WTC11 (cell line): ENCODE data around the gene C11orf71. TPM values are rescaled to one million over a fixed set of nuclear protein-coding genes. Genes with fewer than 3 reads are reported as not detected.
A peak's percentile ranks its signal among the peaks of the same experiment; 100 is the strongest.

Experiments
- ATAC-seq: fragments of 200-7000 bp; cut with Tn5 transposase; 2 replicates; pipeline ENCODE4 v1.10.0; 2021; ENCODE audit warnings: mild to moderate bottlenecking, moderate library complexity
- CTCF ChIA-PET: fragments of 300-600 bp; sonication (Branson Sonifier 250); formaldehyde crosslinking; loops from one replicate; lab custom pipeline; 2021; ENCODE audit warnings: antibody characterized with exemption; lab: Charles Lee
- POLR2A ChIA-PET: fragments of 350-600 bp; sonication (Branson Sonifier 250); formaldehyde crosslinking; loops from one replicate; lab custom pipeline; 2021; ENCODE audit warnings: antibody characterized with exemption; lab: Charles Lee
- DNase-seq: peaks from one replicate; pipeline ENCODE4 v3.0.0; 2021; ENCODE audit warnings: low spot score
- H3K27ac Mint-ChIP-seq: 2 replicates; pipeline ENCODE4 v1.8.0; 2021; ENCODE audit warnings: mixed read lengths
- H3K27me3 Mint-ChIP-seq: 2 replicates; pipeline ENCODE4 v1.8.0; 2021; ENCODE audit warnings: low read depth, mild to moderate bottlenecking, moderate library complexity, mixed read lengths
- H3K36me3 Mint-ChIP-seq: 2 replicates; pipeline ENCODE4 v1.8.0; 2021; ENCODE audit warnings: mixed read lengths
- H3K4me1 Mint-ChIP-seq: 2 replicates; pipeline ENCODE4 v1.8.0; 2022; ENCODE audit warnings: mixed read lengths
- H3K4me3 Mint-ChIP-seq: 2 replicates; pipeline ENCODE4 v1.8.0; 2021; ENCODE audit warnings: mild to moderate bottlenecking, moderate library complexity, mixed read lengths
- H3K9me3 Mint-ChIP-seq: 2 replicates; pipeline ENCODE4 v1.8.0; 2021; ENCODE audit warnings: mixed read lengths
- FOXJ3 ChIP-seq: sonication (generic); formaldehyde crosslinking; IDR thresholded peaks from 2 replicates; pipeline ENCODE4 v1.9.0; 2021; ENCODE audit warnings: missing genetic modification reagents, mild to moderate bottlenecking, borderline replicate concordance
- GRHL2 ChIP-seq: fragments of 250-450 bp; sonication (Bioruptor Pico); IDR thresholded peaks from 2 replicates; pipeline ENCODE4 v1.8.0; 2022; ENCODE audit warnings: mild to moderate bottlenecking, moderate library complexity; ENCODE audit not compliant: insufficient replicate concordance, severe bottlenecking
- GTF2I ChIP-seq: fragments of 250-450 bp; sonication (Bioruptor Pico); conservative IDR thresholded peaks from 2 replicates; pipeline ENCODE4 v1.4.0; 2021; ENCODE audit warnings: mild to moderate bottlenecking
- NFYB ChIP-seq: sonication (generic); formaldehyde crosslinking; conservative IDR thresholded peaks from 2 replicates; pipeline ENCODE4 v1.8.0; 2022; ENCODE audit warnings: low read depth, missing genetic modification reagents
- NR2C2 ChIP-seq: sonication (generic); formaldehyde crosslinking; IDR thresholded peaks from 2 replicates; pipeline ENCODE4 v1.8.0; 2022; ENCODE audit warnings: mild to moderate bottlenecking, missing genetic modification reagents
- OVOL2 ChIP-seq: fragments of 250-450 bp; sonication (Bioruptor Pico); IDR thresholded peaks from 2 replicates; pipeline ENCODE4 v1.9.0; 2021; ENCODE audit warnings: mild to moderate bottlenecking, borderline replicate concordance
- RORB ChIP-seq: fragments of 250-450 bp; sonication (Bioruptor Pico); IDR thresholded peaks from 2 replicates; pipeline ENCODE4 v1.9.0; 2021; ENCODE audit warnings: mild to moderate bottlenecking
- SMAD3 ChIP-seq: sonication (generic); formaldehyde crosslinking; IDR thresholded peaks from 2 replicates; pipeline ENCODE4 v1.8.0; 2022; ENCODE audit warnings: missing genetic modification reagents, mild to moderate bottlenecking, borderline replicate concordance
- TEAD1 ChIP-seq: sonication (generic); formaldehyde crosslinking; IDR thresholded peaks from 2 replicates; pipeline ENCODE4 v1.8.0; 2022; ENCODE audit warnings: mild to moderate bottlenecking, missing genetic modification reagents
- ZNF138 ChIP-seq: sonication (generic); formaldehyde crosslinking; conservative IDR thresholded peaks from 2 replicates; pipeline ENCODE4 v1.8.1; 2022; ENCODE audit warnings: mild to moderate bottlenecking, moderate library complexity, missing genetic modification reagents
- total RNA-seq: library from RNA; stranded (reverse); gene quantifications from 3 replicates; pipeline ENCODE4 v1.2.3, GENCODE V29; 2021
- TF ChIP-seq, protein P1 (sequence below): sonication (generic); formaldehyde crosslinking; IDR thresholded peaks from 2 replicates; pipeline ENCODE4 v1.8.0; 2022; ENCODE audit warnings: mild to moderate bottlenecking, missing genetic modification reagents
- TF ChIP-seq, protein P2 (sequence below): sonication (generic); formaldehyde crosslinking; IDR thresholded peaks from 2 replicates; pipeline ENCODE4 v1.8.0; 2022; ENCODE audit warnings: mild to moderate bottlenecking, missing genetic modification reagents
- TF ChIP-seq, protein P3 (sequence below): sonication (generic); formaldehyde crosslinking; IDR thresholded peaks from 2 replicates; pipeline ENCODE4 v1.8.1; 2022; ENCODE audit warnings: missing genetic modification reagents, borderline replicate concordance
- TF ChIP-seq, protein P4 (sequence below): sonication (generic); formaldehyde crosslinking; IDR thresholded peaks from 2 replicates; pipeline ENCODE4 v1.8.1; 2022; ENCODE audit warnings: low read depth, mild to moderate bottlenecking, moderate library complexity, missing genetic modification reagents, borderline replicate concordance
- TF ChIP-seq, protein P5 (sequence below): sonication (generic); formaldehyde crosslinking; IDR thresholded peaks from 2 replicates; pipeline ENCODE4 v1.8.0; 2022; ENCODE audit warnings: mild to moderate bottlenecking, missing genetic modification reagents
- TF ChIP-seq, protein P6 (sequence below): fragments of 250-450 bp; sonication (Bioruptor Pico); IDR thresholded peaks from 2 replicates; pipeline ENCODE4 v1.9.0; 2021; ENCODE audit warnings: moderate library complexity, mild to moderate bottlenecking, inconsistent platforms, borderline replicate concordance
- TF ChIP-seq, protein P7 (sequence below): fragments of 250-450 bp; sonication (Bioruptor Pico); conservative IDR thresholded peaks from 2 replicates; pipeline ENCODE4 v1.9.0; 2021; ENCODE audit warnings: mild to moderate bottlenecking

The C11orf71 gene
- total RNA-seq, 1 experiment from 2014 or later: 5.9 TPM

DNA sequence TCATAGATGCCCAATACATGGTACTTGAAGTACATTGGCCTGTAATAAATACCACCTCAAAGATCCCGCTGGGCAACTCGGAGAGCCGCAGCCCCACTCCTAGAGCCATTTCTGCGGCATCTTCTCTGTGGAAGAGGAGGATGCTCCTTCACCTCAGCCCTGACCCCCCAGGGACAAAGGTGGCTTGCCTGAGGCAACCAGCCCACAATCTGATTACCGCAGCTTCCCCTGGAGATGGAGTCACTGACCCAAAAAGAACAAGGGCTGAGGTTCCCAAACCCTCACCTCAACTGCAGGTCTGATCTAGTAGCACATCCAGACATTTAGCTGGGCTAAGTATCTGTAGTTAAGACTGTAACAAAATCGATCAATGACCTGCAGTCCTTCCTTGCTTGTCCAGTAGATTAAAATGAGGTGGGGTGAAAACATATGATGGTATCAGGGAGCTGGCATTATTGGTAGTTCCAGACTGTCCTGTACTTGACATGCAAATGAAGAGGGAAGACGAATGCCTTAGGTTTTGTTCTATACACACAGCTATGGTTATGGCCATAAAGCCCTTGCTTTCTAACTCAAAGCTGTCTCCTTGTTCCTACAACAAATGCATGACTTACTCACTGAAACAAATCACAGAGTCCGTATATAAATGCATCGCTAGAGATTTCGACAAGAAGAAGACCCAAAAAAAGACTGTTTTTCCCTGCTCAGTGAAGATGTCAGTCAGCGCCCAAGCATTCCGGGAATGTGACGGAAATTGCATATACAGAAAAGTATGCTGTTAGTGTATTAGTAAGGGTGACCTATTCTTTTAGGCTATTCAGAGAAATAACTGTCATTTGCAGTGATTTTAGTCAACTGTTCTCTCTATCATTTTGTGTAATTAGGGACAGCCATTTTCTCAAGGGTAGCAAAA lies 33.7 kb downstream of the C11orf71 start:
- no peaks in the 10 kb centered on the region for H3K9me3 Mint-ChIP-seq
- ChIA-PET POLR2A (no interaction called here), CTCF (interaction anchor here (0.5 kb wide), 1 partner anchor 34 kb away, joined by 3 read pairs; the partner anchor contains the start of genes C11orf71 and RBM7)
- DNase-seq (no peak), ATAC-seq (no peak)
- no peaks in the 10 kb centered on the region for H3K27me3 Mint-ChIP-seq
- no peak overlapping the region for H3K4me3 Mint-ChIP-seq
- H3K4me1 Mint-ChIP-seq: peaks cover 15% of the 10 kb centered on the region
- no peaks in the 10 kb centered on the region for H3K36me3 Mint-ChIP-seq
- TF ChIP-seq, protein P1, sequence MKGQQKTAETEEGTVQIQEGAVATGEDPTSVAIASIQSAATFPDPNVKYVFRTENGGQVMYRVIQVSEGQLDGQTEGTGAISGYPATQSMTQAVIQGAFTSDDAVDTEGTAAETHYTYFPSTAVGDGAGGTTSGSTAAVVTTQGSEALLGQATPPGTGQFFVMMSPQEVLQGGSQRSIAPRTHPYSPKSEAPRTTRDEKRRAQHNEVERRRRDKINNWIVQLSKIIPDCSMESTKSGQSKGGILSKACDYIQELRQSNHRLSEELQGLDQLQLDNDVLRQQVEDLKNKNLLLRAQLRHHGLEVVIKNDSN: no peak
- TF ChIP-seq GRHL2 (CRISPR knock-in tag) (no peak), OVOL2 (CRISPR knock-in tag) (no peak), RORB (CRISPR knock-in tag) (no peak), TEAD1 (CRISPR knock-in tag) (no peak), ZNF138 (no peak), SMAD3 (no peak), GTF2I (CRISPR knock-in tag) (no peak), NR2C2 (no peak), FOXJ3 (CRISPR knock-in tag) (no peak)
- TF ChIP-seq, protein P2, sequence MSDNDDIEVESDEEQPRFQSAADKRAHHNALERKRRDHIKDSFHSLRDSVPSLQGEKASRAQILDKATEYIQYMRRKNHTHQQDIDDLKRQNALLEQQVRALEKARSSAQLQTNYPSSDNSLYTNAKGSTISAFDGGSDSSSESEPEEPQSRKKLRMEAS (CRISPR knock-in tag): no peak
- TF ChIP-seq, protein P3, sequence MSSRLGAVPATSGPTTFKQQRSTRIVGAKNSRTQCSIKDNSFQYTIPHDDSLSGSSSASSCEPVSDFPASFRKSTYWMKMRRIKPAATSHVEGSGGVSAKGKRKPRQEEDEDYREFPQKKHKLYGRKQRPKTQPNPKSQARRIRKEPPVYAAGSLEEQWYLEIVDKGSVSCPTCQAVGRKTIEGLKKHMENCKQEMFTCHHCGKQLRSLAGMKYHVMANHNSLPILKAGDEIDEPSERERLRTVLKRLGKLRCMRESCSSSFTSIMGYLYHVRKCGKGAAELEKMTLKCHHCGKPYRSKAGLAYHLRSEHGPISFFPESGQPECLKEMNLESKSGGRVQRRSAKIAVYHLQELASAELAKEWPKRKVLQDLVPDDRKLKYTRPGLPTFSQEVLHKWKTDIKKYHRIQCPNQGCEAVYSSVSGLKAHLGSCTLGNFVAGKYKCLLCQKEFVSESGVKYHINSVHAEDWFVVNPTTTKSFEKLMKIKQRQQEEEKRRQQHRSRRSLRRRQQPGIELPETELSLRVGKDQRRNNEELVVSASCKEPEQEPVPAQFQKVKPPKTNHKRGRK (CRISPR knock-in tag): no peak
- no peak overlapping the region for H3K27ac Mint-ChIP-seq

DNA sequence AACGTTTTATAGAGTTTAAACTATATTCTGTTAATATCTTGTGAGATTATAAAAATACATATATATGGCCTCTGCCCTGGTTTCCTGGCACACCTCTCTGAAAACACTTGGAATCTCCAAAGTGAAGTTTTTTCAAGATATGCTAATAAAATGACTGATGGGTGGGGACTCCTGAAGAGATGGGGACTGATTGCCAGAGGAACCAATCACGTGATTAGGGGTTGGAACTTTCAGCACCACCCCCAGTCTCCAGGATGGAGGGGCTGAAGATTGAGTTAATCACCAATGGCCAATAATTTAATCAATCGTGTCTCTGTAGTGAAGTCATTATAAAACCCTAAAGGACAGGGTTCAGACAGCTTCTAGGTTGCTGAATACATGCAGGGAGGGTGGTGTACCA lies 37.4 kb downstream of the C11orf71 start:
- no peak for DNase-seq

DNA sequence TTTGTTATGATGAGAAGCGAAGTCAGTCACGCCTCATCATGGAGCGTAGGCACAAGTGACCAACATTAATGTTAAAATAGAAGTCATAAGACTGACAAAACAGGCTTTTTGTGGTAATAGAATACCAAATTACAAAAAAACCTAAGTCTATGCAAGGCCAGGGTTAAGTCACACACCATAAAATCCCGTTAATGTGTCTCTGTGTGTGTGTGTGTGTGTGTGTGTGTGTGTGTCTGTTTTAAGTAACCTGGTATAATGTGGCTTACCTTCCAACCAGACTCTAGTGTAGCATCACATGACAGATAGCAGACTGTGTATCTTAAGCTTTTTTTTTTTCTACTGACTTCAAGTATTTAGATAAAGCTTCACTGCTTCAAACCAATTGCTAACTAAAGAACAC lies 38.0 kb downstream of the C11orf71 start:
- POLR2A ChIA-PET: no interaction called here
- H3K9me3 Mint-ChIP-seq: no peaks in the 10 kb centered on the region
- no peak overlapping the region for H3K27ac Mint-ChIP-seq
- no peaks in the 10 kb centered on the region for H3K27me3 Mint-ChIP-seq
- no peaks in the 10 kb centered on the region for H3K36me3 Mint-ChIP-seq
- no peak overlapping the region for H3K4me3 Mint-ChIP-seq
- DNase-seq (no peak), ATAC-seq (no peak)
- peaks cover 15% of the 10 kb centered on the region; the same call in 1 of the 2 replicates for H3K4me1 Mint-ChIP-seq
- CTCF ChIA-PET: interaction anchor here (1.1 to 1.4 kb wide), 2 partner anchors 14 to 22 kb away, joined by 4 to 6 read pairs; no protein-coding TSS in a partner anchor
- TF ChIP-seq, protein P4, sequence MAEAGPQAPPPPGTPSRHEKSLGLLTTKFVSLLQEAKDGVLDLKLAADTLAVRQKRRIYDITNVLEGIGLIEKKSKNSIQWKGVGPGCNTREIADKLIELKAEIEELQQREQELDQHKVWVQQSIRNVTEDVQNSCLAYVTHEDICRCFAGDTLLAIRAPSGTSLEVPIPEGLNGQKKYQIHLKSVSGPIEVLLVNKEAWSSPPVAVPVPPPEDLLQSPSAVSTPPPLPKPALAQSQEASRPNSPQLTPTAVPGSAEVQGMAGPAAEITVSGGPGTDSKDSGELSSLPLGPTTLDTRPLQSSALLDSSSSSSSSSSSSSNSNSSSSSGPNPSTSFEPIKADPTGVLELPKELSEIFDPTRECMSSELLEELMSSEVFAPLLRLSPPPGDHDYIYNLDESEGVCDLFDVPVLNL (CRISPR knock-in tag): no peak
- TF ChIP-seq, protein P5, sequence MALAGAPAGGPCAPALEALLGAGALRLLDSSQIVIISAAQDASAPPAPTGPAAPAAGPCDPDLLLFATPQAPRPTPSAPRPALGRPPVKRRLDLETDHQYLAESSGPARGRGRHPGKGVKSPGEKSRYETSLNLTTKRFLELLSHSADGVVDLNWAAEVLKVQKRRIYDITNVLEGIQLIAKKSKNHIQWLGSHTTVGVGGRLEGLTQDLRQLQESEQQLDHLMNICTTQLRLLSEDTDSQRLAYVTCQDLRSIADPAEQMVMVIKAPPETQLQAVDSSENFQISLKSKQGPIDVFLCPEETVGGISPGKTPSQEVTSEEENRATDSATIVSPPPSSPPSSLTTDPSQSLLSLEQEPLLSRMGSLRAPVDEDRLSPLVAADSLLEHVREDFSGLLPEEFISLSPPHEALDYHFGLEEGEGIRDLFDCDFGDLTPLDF (CRISPR knock-in tag): no peak
- TF ChIP-seq, protein P6, sequence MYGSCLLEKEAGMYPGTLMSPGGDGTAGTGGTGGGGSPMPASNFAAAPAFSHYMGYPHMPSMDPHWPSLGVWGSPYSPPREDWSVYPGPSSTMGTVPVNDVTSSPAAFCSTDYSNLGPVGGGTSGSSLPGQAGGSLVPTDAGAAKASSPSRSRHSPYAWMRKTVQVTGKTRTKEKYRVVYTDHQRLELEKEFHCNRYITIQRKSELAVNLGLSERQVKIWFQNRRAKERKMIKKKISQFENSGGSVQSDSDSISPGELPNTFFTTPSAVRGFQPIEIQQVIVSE (CRISPR knock-in tag): no peak
- no peak for TF ChIP-seq RORB (CRISPR knock-in tag)
- TF ChIP-seq, protein P7, sequence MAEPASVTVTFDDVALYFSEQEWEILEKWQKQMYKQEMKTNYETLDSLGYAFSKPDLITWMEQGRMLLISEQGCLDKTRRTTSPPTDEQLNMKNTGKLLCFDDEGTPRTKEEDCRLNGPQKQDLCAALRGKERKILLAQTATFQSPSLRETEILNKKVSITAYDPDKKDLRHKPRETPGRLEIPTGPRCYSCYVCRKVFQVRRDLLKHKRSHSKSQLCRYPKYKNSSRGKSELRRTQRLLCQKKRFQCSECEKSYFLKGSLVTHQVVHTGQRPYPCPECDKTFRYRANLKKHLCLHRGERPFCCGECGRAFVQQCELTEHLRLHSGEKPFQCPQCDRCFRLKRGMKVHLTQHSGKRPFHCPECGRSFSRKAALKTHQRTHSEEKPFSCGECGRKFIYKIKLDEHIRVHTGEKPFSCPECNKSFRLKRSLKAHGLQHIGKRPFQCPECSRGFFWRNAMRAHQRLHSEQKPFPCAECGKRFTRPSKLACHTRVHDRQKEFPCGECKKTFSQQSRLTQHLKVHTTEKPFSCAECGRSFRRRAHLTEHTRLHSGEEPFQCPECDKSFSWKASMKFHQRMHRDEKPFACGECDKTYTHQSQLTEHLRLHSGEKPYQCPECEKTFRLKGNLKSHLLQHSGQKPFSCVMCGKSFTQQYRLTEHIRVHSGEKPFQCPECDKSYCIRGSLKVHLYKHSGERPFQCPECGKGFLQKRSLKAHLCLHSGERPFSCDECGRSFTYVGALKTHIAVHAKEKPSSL: no peak

More for the DNA sequence above, 37.4 kb downstream of the C11orf71 start:
- peak; percentile 52 for ATAC-seq
- ChIA-PET CTCF (no interaction called here), POLR2A (no interaction called here)
- H3K4me3 Mint-ChIP-seq: no peak overlapping the region
- peak; percentile 49; the same call in 1 of the 2 replicates for TF ChIP-seq NFYB (CRISPR knock-in tag)
- TF ChIP-seq, protein P7: no peak
- TF ChIP-seq, all 79 proteins: peak for 1
- Mint-ChIP-seq H3K4me1 (peaks cover 15% of the 10 kb centered on the region), H3K27ac (no peak overlapping the region), H3K36me3 (no peaks in the 10 kb centered on the region), H3K27me3 (no peaks in the 10 kb centered on the region), H3K9me3 (no peaks in the 10 kb centered on the region)
